HG03457 (cell line): Measurements from ENCODE around the gene RFX2.

Source experiments
- ATAC-seq: cut with Tn5 transposase; IDR thresholded peaks from one replicate; pipeline ENCODE4 v1.9.1; 2021; ENCODE audit warnings: moderate number of reproducible peaks; ENCODE audit not compliant: unreplicated experiment

Gene RFX2

DNA sequence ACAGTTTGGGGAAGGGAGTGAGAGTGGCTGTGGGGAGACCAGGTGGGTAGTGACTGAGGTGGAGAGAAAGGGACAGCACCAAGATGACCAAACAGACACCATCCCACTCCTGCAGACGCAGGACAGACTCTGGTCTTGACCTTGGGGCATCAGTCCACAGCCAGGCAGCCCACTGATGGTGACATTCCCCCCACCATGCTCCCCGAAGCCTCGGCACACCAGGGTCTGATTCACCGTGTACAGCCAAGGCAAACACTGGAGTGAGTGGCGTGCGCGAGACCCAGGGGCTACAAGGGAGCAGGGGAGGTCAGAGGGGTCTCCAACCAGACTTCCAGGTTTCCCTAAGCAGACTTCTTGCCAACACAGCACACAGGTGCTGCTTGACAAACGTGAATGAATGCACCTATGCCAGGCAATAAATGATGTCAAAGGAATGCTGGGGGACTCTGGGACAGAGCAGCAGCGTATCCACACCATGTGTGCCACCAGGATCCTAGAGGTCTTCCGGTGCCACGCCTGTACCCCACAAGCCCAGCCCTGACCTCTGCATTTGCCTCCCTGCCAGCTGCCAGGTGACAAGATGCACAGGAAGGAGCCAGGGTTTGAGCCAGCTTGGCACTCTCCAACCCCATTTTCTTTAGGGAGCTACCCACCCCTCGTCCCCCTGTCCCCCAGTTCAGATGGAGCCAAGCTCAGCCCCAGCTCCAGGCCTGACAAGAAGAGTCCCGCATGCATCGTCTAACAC, 150.9 kb downstream of the RFX2 start:
- no peak for ATAC-seq

DNA sequence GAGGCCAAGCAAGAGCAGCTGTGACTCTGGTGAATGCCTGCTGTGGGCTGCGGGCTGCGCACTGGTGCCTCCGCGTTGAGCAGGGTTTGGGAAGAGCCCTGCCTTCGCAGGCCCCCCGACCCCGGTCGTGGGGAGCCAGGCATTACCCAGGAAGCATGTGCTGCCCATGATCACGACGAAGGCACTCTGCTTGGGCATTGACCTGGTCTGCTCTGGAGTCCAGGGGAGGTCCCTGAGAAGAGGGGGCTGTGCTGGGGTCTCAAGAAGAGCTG, 151.5 kb downstream of the RFX2 start:
- ATAC-seq: no peak

DNA sequence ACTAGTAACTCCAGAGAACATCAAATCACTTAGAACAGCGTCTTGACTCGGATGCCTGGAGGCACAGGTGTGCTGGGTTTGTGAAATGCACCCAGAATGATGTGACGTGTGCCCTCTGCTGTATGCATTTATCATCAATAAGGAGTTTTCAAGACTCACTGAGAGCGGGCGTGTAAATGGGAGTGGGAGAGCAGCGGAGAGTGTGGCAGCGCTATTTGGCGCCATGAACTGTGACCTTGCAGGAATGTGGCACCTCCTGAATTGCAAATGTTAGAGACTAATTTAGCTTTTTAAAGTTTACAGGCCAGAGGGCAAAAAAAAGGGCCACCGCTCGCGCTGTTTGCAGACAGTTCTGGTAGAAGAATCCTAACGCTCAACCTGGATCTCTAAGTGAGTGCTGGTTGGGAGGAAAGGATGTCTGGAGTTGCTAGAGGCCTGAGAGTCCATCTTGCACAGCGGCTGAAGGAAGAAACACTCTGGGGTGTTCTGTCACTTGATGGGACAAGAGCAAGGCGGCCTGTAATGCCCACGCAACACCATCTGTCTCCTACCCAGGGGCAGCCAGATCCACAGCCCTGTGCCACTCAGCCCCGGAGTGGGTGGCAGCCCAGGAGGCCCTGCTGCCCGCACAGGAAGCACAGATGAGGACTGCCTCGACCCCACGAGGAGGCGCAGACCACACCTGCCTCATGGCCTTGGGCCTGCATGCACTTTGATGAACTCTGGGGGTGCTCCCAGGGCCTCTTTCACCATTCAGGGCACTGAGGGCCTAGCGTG, 152.0 kb downstream of the RFX2 start:
- no peak for ATAC-seq

DNA sequence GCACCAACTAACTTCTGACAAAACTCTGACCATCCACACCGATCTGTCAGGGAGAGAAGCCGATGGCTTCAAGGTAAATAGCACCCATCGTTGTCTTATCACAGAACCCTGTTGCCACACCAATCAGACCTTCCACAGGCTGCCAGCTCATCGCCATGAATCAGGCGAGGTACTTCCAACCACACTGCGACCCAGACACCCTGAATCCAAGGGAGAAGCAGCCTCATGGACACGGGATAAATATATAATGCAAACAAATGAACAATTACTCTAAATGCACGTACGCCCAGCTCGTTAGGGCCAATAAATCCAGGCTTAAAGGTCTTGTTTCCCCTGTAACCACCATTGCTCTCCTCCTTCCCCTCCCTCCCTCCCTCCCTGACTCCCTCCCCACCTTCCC, 153.1 kb downstream of the RFX2 start:
- no peak for ATAC-seq

DNA sequence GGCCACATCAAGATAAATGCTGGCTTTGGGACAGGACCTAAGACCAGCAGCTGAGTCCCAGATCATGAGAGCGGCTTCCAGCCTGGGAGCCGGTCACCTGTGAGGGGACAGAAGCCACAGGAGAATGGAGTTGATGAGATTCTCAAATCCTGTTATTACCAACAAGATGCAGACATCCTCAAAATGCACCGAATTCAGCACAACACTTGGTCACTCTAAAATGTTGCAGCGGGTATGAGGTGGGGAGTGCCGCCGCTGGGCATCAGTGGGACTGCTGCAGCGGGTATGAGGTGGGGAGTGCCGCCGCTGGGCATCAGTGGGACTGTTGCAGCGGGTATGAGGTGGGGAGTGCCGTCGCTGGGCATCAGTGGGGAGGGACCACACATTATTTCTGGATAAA, 153.6 kb downstream of the RFX2 start:
- no peak for ATAC-seq

DNA sequence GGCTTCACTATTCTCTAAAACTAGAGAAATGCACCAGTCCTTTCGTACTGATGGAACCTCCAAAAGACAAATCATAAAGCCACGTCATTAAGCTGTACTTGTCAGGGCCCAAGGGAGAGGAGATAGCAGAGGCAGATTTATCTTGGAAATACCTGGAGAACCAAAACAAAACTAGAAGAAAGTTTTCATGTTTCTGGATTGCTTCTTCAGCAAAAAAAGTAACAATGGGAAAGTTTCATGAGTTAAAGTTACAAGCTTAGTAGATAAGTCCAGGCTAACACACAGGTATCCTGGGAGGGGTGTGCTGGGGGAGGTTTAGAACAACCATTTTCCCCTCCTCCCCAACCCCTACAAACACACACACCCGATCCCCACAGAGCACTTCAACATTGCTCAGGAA, 154.0 kb downstream of the RFX2 start:
- no peak for ATAC-seq

DNA sequence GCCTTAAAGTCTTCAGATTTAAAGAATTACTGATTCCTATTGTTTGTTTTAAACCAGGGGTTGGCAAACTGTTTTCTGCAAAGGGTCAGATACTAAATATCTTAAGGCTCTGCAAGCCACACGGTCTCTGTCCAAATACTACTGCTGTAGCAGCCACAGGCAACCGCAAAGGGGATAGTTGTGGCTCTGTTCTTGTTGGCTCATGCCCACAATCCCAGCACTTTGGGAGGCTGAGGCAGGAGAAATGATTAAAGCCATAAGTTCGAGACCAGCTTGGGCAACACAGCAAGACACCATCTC, 154.7 kb downstream of the RFX2 start:
- no peak for ATAC-seq

DNA sequence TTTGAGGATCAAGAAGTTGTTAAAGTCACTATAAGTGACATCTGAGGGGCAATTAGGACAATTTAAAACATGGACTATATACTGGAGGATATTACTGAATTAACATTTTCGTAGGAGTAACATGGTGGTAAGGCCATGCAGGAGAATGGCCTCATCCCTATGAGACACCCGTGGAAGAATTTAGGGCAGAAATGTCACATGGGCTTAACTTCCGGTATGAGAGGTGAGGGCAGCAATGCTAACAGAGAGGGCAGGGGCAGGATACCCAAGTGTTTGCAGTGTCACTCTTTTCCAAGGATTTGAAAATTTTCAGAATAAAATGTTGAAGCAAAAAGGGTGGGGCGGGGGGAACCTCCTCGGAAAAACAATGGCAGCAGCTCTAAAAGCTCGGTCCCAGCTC, 156.0 kb downstream of the RFX2 start:
- no peak for ATAC-seq

DNA sequence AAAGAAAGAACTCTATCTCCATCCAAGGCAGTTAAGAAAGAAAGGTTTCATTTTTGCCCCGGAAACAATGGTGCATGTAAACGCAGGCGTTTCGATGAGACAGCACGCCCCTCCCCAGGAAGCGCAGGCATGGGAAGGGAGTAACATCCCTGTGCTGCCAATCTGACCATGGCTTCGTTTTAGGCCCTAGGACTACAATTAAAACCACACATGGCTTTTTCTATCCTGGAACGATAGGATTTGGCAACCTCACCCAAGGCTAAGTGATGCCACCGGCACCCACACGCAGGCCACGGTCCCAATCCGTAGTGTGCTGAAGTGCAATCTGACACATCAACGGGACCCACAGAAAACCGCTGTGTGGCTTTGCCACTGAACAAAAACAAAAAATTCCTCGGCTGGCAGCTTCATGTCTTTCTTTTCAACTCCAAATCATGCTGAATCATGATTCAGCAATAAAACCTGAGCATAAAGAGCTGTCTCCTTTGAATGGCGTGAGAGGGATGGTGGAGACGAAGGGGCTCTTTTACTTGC, 156.6 kb downstream of the RFX2 start:
- no peak for ATAC-seq

DNA sequence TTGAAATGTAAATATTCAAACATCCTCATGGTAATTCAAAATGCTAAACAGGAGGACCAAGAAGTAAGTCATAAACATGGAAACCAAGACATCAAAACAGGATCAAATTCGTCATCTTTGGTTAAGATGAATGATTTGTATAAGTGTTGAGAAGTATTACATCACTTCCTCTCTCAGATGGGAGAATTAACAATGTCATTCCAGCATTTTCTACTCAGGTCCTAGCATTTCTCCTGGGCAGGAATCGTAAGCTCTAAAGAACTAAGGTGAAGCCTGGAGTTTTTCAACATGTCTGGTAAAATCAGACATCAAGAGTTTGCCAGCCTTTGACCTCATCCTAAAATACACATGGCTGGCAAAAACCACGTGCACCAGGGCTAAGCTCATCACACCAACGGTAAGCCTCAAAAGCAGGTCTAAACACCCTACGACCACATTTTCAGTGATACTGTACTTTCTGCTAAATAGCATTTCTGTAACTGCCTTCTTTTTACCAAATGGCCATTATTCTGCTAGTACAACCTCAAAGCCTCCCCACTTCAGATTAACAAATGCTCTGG, 157.2 kb downstream of the RFX2 start:
- no peak for ATAC-seq

DNA sequence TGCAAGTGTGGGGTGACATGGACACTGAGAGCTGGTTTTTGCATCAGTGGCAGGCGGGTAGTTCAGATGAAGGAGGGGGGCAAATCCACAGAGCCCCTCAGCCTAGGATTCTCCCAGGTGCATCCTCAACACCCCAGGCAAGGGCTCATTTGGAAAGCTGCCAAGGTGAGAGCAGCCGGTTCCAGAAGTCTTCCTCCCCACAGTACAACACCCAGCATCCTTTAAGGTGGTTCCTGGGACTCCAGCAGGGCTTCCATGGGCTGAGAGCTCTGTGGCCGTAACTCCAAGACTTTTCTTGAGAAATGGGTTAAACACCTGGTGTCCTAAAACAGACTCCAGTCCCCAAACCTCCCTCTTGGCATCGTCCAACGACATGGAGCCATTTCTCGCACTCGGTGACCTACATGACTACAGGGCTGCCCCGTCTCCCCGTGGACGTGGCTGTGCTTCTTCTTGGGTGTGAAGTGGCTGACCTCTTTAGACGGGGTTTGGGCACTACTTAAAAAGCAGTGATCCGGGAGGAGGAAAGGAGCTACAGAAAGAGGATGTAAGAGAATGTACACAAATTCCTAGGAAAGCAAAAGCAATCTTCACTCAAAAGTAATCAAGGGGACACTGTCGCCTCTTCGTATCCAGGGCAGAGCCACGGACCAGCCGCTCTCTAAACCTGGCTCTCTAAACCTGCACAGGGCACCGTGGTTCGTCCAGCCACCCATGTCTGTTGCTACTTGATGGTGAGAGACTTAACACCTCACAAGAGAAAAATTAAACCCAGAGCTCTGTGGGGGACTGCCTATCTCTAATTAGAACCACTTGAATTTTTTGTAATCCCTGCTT, 157.9 kb downstream of the RFX2 start:
- ATAC-seq: no peak

DNA sequence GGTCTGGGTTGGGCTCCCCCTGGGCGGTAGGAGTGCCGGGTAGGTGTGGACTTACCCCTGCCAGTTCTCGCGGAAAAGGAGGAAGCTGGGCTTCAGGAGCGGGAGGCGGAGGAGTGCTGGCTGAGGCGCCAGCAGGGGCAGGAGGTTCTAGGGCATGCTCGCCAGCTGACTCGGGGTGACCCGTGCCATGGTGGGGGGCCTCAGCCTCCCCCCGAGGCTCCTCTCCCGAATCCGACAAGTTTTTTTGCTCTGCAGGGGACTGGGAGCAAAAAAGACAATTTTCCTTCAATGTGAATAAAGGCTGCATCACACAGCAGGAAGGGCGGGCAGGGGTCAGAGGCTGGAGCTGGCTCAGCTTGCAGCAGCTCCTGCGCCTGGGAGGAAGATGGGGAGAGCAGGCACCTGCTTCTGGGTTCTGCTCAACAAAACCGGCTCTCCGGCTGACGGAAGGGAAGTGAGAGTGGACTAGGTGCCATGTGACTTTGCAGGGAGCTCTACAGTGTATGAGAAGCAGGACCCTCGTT, 158.9 kb downstream of the RFX2 start:
- ATAC-seq: no peak

DNA sequence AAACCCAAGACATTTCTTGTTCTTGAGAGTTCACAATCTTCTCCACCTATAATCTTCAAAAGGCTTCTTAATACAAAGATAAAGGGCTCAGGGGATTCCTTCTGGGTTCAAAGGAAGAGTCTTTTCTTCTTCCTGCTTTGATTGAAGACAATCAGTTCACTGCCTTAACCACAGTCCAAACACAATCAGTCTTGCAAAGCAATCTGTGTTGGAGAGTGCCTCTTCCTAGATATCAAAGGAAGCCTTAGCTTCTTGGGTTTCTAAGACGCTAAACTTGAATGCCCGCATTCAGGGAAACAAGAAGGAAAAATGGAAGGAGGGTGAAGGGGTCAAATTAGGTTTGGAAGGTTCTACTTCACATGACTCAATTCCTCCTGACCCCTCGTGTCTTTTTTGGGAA, 159.6 kb downstream of the RFX2 start:
- no peak for ATAC-seq

DNA sequence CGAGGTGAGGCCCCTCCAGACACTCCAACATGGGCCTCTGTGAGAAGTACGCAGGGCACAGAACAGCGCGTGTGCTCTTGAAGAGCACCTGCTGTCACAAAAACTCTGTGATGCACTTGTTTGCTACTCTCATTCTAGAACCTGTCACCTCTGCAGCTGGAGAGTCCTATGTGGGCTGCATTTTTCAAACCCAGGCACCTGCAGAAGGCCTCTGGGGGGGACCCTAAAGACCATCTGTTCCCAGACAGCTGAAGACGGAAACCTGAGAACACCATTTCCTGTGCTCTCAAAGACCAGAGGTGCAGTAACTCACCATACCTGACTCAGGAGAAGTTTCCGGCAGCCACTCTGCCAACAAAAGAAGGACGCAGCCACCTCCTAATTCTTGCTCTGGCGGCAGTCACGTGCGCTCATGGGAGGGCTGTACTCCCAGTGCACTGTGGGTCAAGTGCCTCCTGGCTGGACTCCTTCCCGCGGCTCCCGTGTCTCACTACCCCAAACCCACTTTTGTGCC, 160.5 kb downstream of the RFX2 start:
- ATAC-seq: no peak

DNA sequence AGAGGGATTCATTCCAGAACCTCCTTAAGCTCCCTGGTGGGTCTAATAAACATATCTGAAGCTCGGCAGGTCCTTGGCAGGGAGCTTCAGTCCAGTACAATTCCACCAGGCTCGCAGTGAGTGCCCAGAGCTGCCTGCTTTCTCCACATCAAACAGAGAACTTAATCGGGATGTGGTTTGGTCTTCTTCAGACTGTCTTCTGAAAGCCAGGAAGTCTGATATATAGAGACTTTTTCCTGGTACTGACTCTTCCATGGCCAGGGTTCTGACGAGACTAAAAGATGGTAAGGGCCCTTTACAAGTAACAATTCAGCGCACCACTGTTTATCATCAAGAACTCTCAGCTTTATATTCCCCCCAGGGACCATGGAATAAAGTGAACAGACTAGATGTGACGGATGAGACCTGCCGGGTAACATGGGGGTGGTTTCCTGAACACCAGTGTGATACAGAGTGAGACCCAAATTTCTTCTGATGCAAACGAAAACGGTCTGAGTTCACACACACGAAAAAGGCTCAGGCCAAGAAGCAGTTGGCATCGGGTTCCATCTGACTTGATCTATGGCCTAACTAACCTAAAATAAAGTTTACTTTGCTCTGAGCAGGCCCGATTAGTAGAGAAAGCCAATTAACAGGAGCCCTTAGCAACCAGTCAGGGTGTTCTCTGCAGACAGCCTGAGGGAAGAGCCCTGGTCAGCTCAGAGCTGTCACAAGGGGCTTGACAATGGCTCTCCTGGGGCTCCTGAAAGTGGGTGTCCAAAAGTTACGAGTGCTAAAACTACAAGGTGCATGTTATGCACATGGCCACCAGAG, 161.3 kb downstream of the RFX2 start:
- ATAC-seq: no peak

DNA sequence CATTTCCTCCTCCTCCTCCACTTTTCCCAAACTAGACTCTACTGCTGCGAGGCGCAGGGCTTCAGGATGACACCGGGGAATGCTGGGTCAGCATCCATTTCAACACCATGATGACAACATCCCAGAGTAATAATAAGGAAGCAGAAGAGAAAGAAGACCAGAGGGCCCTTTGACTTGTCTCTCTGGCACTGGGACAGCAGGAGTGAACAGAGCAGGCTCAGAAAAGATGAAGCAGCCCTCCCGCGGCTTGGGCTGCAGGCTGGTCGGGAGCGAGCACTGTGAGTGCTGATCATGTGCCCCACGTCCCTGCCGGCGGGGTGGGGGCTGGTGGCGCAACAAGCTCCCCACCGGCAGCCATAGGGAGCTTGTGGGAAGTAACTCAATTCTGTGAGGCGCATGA, 162.9 kb downstream of the RFX2 start:
- no peak for ATAC-seq

DNA sequence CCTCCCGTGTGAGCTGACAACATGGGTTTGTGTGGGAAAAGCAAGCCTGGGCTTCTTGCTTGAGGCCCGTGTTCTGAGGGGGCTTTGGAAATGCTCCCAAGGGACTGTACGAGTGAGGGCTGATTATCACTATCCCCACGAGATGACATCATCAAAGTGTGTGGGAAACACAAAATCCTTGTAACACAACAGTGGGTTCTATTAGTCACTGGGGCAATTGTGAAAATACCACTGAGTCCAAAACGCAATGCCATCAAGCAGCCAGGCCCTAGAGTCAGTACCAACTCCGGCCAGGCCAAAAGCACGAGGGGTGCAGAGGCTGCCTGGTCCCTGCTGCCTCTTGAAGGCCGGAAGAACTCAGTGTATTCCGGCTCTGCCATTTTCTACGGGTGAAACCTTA, 166.7 kb downstream of the RFX2 start:
- no peak for ATAC-seq
